ENCODE data around the gene DDX51. TPM values are rescaled to one million over a fixed set of nuclear protein-coding genes. Genes with fewer than 3 reads are reported as not detected.

Gene DDX51
- total and polyA plus RNA-seq, 2 of the 4 experiments (the other 2 are of a cell fraction): 3.8 to 14.5 TPM

GRCh38 chr12:132132609-132133430 is 11.3 kb downstream of the DDX51 start:
- no peak overlapping the region for H2BK5ac ChIP-seq (ENCODE audit: low read depth, low read length, poor library complexity, severe bottlenecking)
- no peak overlapping the region for H2BK20ac ChIP-seq (ENCODE audit: low read depth, low read length)
- H4K5ac ChIP-seq (ENCODE audit: low read depth, low read length): no peak overlapping the region
- no peak overlapping the region for H3K4me3 ChIP-seq (ENCODE audit: insufficient read depth, low read depth, low read length)
- peaks cover 8% of the 10 kb centered on the region for H3K36me3 ChIP-seq (ENCODE audit: control insufficient read depth, insufficient read depth, low read length)
- no peak overlapping the region for H3K27ac ChIP-seq (ENCODE audit: insufficient read depth, low read length)
- H4K20me1 ChIP-seq (ENCODE audit: insufficient read depth, low read length): no peaks in the 10 kb centered on the region
- no TSS peak for BruUV-seq (replicated peaks)
- H3K14ac ChIP-seq (replicated peaks; ENCODE audit: low read depth, low read length): no peak overlapping the region
- H2AK5ac ChIP-seq (ENCODE audit: low read depth, low read length): no peak overlapping the region
- TF ChIP-seq POLR2A (IDR thresholded peaks at IDR 0.05; ENCODE audit: low read depth, low read length): no peak
- no peak for TF ChIP-seq FOS (IDR thresholded peaks at IDR 0.05; ENCODE audit: low read depth, low read length)
- no peak for TF ChIP-seq CHD1 (IDR thresholded peaks at IDR 0.05; ENCODE audit: low read depth, low read length)
- TF ChIP-seq USF2 (IDR thresholded peaks at IDR 0.05; ENCODE audit: low read depth, low read length): no peak
- no peak for TF ChIP-seq BHLHE40 (IDR thresholded peaks at IDR 0.05; ENCODE audit: low read depth, low read length)
- no peak for TF ChIP-seq RAD21 (IDR thresholded peaks at IDR 0.05; ENCODE audit: low read length)
- TF ChIP-seq ELK1 (IDR thresholded peaks at IDR 0.05; ENCODE audit: borderline replicate concordance, low read depth, low read length): no peak
- no peak for TF ChIP-seq MXI1 (IDR thresholded peaks at IDR 0.05; ENCODE audit: borderline replicate concordance, low read depth, low read length)
- TF ChIP-seq CTCF (conservative IDR thresholded peaks at IDR 0.05; ENCODE audit: low read depth, low read length): no peak
- TF ChIP-seq MAFK (IDR thresholded peaks at IDR 0.05; ENCODE audit: low read depth, low read length): no peak
- TF ChIP-seq SMC3 (IDR thresholded peaks at IDR 0.05; ENCODE audit: low read depth, low read length): no peak
- no peak for TF ChIP-seq RFX5 (IDR thresholded peaks at IDR 0.05; ENCODE audit: low read depth, low read length)
- no peak for TF ChIP-seq NFE2L2 (IDR thresholded peaks at IDR 0.05; ENCODE audit: low read depth, low read length)
- TF ChIP-seq RCOR1 (IDR thresholded peaks at IDR 0.05; ENCODE audit: insufficient replicate concordance, low read length): no peak
- no peak overlapping the region for H2BK120ac ChIP-seq (ENCODE audit: low read depth, low read length)
- no peaks in the 10 kb centered on the region for H3K27me3 ChIP-seq (ENCODE audit: control insufficient read depth, insufficient read depth, low read length)
- dilution Hi-C loops (cut with HindIII; ENCODE audit: low sequenced_read_pairs, unreplicated experiment) (no loop called here), in situ Hi-C loops (cut with MboI; ENCODE audit: low sequenced_read_pairs) (no loop called here), intact Hi-C loops (cut with micrococcal nuclease) (no loop called here)
- no peak overlapping the region for H3K56ac ChIP-seq (ENCODE audit: extremely low read depth, insufficient read depth, low read length)
- no peaks in the 10 kb centered on the region for H3K4me1 ChIP-seq (ENCODE audit: control insufficient read depth, insufficient read depth, low read length)
- H2AK9ac ChIP-seq (replicated peaks; ENCODE audit: low read depth, low read length, poor library complexity): no peak overlapping the region
- H3K4ac ChIP-seq (ENCODE audit: low read depth, low read length): no peak overlapping the region
- no peak overlapping the region for H3K18ac ChIP-seq (ENCODE audit: low read depth, low read length)
- H3K4me2 ChIP-seq (ENCODE audit: low read depth, low read length): no peak overlapping the region
- DNase-seq (no peak), ATAC-seq (ENCODE audit: low read depth) (no peak)
- ChIA-PET POLR2A (ENCODE audit: unreplicated experiment) (no interaction called here), CTCF (no interaction called here)
- H3K9me1 ChIP-seq (ENCODE audit: insufficient read depth, low read length): no peaks in the 10 kb centered on the region
- no peak overlapping the region for H3K9ac ChIP-seq (ENCODE audit: low read depth, low read length)
- H3K9me3 ChIP-seq (ENCODE audit: control insufficient read depth, insufficient read depth, low read length): 0 out of 2 replicates have a peak, but pooled peaks cover 2% of the 10 kb centered on the region
- no peak overlapping the region for H3K23ac ChIP-seq (ENCODE audit: low read depth, low read length)
- no peak overlapping the region for H4K91ac ChIP-seq (ENCODE audit: insufficient read depth, low read depth, low read length)
- no peak overlapping the region for H4K8ac ChIP-seq (ENCODE audit: low read depth in 2 of 2, low read length in 2 of 2)
- WGBS, 2 experiments (ENCODE audit: extremely low coverage in 2 of 2, insufficient read length in 1 of 2): 92% methylated on average over 20 of the region's 39 CpGs; no CpG with 5 or more reads in 1 of the 2 experiments
- no peak overlapping the region for H2BK15ac ChIP-seq (ENCODE audit: low read depth, low read length)
- H2AFZ ChIP-seq (replicated peaks; ENCODE audit: low read length, poor library complexity): no peak overlapping the region
- H3K79me1 ChIP-seq (ENCODE audit: low read depth in 1 of 2, low read length in 2 of 2): no peaks in the 10 kb centered on the region
